NCI-H345 treated with DMSO at 0.1 percent for 48 hours (cell line): ENCODE results near the gene EFCAB14.
A peak's percentile ranks its signal among the peaks of the same experiment; 100 is the strongest.
"Not testable (repeated sequence)": the region's sequence is repeated elsewhere in the genome, so short reads cannot be mapped to it uniquely, and the experiment has no call there.

Experiments
- DNase-seq: peaks from one replicate; lab custom pipeline; 2025; ENCODE audit not compliant: unreplicated experiment; lab: John Stamatoyannopoulos, UW

Gene EFCAB14

DNA sequence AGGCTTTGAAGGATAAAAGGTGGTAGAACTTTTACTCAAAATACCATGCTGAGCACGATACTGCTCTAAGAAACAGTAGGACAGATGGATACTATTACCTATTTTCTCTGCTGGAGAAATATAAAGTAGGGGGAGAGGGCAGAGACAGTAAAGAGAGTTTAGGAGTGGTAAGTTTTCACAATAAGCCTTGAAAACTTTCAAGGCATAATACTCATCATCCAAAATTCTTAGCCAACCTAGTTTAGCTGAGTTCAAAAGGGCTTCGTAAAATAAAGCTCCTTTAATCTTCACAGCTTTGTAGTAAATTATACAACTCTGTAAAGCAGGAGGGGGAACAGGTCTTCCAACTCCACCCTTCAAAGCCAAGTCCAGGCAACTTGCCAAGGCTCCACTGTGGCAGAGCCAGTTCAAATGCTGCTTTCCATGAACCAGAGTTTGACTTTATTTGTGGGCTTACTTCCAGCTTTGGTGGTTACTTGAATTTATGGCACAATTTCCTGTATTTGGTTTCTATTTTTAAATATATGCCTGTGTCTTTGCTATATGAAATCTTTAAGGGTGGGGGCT lies 31.7 kb downstream of the EFCAB14 start:
- DNase-seq: no peak

DNA sequence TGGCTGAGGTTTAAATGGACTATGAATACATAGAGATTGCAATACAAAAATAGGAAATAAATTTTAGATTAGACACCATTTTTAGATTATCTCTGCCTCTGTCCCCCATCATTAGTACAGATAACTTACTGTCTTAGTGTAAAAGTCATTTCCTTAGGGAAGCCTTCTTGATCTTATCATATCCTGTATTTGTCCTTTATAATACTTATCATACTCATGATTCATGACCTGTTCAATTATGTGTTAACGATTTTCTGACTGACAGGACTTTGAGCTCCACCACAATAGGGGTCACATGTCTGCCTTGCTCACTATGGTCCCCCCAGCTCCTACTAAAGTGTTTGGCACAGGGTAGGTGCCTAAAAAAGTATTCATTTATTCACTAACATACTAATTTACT lies 32.7 kb downstream of the EFCAB14 start:
- no peak for DNase-seq

- no peak for DNase-seq
Measured at GRCh38 chr1:46684670-46685069, 34.2 kb downstream of the EFCAB14 start.

DNA sequence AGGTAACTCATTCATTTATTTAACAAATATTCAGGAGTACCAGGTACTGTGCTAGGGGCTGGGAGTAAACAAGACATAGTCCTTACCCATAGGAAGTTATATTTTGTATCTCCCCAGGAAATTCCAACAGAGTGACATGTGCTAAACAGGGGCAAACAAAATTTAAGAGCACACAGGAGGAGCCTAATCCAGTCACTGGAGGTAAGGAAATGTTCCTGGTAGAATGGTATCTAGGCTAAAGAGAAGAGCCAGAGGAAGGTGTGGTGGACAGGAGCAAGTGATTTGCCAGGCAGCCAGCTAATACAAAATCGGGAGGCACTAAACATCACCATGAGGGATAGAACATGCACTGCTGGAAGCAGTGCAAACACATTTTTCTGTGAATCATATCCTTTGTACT lies 36.9 kb downstream of the EFCAB14 start:
- no peak for DNase-seq

DNA sequence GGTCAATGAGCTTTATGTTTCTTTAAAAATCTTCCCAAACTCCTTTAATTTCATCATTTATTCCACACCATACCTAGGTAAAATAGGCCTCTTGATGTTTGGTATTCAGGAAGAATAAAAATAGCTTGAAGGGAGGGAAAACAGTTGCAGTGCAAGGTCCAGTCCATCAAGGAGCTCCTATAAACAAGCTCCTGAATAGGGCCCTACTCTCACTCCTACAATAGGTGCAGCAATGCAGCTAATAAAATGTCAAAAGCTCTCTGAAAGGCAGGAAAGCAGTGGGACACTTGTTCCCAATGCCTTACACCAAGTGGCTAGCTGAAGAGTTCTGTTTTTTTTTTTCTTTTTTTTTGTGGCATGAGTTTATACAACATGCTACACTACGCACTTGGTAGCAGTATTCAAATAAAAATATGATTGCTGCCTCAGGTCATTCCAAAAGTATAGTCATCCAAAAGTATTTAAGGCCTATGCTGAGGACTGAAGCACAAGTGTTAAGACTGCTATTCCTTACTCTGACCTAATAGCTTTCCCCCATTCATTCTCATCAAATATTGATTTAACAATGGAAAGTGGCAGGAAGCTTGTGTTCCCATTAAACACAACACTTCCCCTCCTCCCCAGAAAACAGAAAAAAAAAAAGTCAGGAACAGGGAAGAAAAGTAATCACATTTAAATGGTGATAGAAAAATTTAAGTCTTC lies 37.4 kb downstream of the EFCAB14 start:
- no peak for DNase-seq

- no peak for DNase-seq
Measured at GRCh38 chr1:46679789-46680573, 38.9 kb downstream of the EFCAB14 start.

- no peak for DNase-seq
Measured at GRCh38 chr1:46677339-46677738, 41.6 kb downstream of the EFCAB14 start.

DNA sequence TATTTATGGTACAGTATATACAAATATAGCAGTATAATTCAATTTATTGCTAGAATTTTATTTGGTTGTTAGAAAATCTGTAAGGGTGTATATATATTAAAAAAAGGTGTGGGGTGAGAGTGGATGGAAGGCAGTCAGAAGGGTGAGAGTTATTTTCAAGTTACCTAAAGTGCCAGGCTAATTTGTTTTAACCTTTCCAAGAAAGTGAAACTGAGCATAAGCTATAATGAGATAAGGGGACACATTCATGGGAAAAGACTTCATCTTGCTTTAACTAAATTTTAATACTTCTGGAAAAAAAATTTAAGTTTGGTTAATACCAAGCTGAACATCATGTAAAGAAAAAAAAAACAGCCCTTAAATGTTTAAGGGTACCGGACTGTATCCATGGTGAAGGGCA lies 42.4 kb downstream of the EFCAB14 start:
- no peak for DNase-seq

GRCh38 chr1:46675549-46676314 lies 43.2 kb downstream of the EFCAB14 start:
- no peak for DNase-seq

GRCh38 chr1:46673749-46674182 lies 45.1 kb downstream of the EFCAB14 start:
- no peak for DNase-seq

- DNase-seq: no peak
Measured at GRCh38 chr1:46672696-46673095, 46.2 kb downstream of the EFCAB14 start.

DNA sequence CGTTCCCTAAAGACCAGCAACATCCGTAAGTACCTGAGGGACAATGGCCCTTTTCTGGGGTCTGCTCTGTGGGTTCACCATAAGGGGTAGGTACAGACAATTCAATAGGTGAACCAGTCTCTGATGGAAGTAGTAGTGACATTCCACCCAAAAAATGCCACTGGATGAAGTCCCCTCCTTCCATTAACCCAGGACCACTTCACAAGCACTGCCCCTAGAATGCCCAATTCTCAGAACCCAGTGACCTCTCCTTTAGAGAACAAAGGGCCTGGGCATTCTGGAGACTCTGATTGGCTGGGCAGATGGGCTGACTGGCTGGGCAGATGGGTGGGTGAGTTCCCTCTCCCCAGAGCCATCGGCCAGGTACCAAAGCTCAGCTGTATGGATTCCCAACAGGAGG lies 47.4 kb downstream of the EFCAB14 start, which contains the start of gene TEX38:
Gene TEX38, plus strand, starts transcription at position 301 of the 400 bp plus-strand sequence. Its CDS starts 81 bp downstream, at position 382.
- no peak for DNase-seq

- no peak for DNase-seq
Measured at GRCh38 chr1:46670134-46670533, 48.8 kb downstream of the EFCAB14 start.

DNA sequence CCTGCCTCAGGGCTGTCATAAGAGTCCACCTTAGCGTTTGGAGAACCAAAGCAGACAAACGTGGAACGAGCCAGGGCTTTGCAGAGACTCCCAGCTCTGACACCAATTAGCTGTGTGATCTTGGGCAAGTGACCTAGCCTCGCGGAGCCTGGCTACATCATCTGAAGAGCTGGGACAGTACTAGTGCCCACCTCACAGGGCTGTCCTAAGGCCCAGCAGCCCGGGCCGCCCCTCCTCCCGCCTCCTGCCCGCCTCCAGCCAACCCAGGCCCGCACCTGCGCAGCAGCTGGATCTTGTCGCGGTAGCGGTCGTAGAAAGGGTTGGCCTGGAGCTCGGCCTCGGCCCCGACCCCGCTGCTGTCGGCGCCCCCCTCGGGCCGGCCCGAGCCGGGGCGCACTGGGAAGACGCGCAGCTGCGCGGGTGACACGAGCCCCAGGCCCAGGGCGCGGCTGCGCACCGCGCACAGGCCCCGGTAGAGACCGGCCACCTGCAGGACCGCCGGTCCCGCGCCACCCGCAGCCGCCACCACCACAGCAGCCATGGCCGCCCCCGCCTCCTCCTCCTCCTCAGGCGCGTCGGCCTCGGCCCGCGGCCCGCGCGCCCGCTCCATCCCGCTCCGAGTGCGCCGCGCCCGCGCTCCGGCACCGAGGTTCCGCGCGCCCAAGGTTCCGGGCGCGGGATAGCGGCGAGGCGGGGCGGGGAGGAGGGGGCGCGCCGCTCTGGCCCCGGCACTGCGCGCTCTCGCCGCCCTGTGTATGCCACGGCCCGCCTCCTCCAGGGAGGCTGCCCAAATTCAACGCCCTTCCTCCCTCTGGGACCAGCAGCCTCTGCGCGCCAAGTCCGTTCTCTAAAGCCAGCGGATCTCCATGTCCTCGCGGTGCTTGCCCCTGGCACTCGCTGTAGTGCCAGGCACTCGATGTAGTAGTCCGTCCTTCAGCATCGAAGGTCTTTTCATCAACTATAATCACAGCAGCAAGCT lies 50.8 kb downstream of the EFCAB14 start, which contains the start of gene ATPAF1:
Gene ATPAF1, minus strand, starts transcription at position 583 of the 979 bp plus-strand sequence. Its CDS starts 42 bp downstream, at position 541.
- peak; percentile 33 for DNase-seq

DNA sequence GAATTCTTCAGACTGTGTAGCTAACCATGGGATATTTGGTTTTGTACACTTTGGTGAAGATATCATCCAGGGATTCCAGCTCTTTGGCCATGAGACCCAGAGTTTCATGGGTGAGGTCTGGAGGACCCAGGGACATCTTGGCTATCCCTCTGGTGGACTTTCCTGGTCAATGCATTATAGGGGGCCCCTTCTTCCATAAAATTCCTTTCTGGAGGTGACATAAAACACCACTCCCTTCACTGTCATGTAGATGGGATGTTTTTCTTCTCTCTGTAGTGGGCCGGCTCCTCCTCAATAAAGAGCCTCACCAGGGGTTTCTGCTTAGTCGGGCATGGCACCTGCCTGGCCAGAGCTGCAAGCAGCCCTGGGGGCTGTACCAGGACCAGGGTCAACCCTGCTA lies 52.9 kb downstream of the EFCAB14 start:
- DNase-seq: no peak

GRCh38 chr1:46662919-46663318 lies 56.0 kb downstream of the EFCAB14 start:
- DNase-seq: not testable (repeated sequence)

- DNase-seq: not testable (repeated sequence)
Measured at GRCh38 chr1:46660116-46660515, 58.8 kb downstream of the EFCAB14 start.

- no peak for DNase-seq
Measured at GRCh38 chr1:46659307-46659870, 59.5 kb downstream of the EFCAB14 start.

DNA sequence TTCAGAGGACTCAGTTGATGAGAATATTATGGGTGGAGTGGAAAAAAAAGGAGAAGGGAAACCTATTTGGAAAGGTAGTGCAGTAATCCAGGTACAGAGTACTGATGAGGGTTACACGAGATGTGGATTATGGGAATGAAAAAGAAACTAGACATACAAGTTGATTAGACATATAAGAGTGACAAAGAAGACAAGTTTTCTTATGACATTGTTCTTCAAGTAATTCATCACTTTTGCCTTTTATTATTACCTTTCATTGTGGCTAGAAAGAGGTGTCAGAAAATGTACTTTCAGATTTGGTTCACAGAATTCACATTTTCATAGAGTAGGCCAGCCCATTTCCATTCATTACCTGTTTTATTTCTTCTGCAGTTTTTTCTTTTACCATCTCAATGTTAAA lies 61.1 kb downstream of the EFCAB14 start:
- no peak for DNase-seq

GRCh38 chr1:46656643-46657042 lies 62.3 kb downstream of the EFCAB14 start:
- DNase-seq: no peak
